BE2C (cell line): ENCODE data around the gene TTC21A.

Source experiments
- DNase-seq: peaks from one replicate; pipeline ENCODE4 v3.0.0-alpha.2; 2020
- H3K27me3 ChIP-seq: fragments of 250-450 bp; sonication (Bioruptor Pico); 2 replicates; pipeline ENCODE4 v1.5.1; 2020; ENCODE audit warnings: mild to moderate bottlenecking
- H3K36me3 ChIP-seq: fragments of 250-450 bp; sonication (Bioruptor Pico); 2 replicates; pipeline ENCODE4 v1.5.1; 2020; ENCODE audit warnings: mild to moderate bottlenecking
- H3K4me1 ChIP-seq: fragments of 250-450 bp; sonication (Bioruptor Pico); 2 replicates; pipeline ENCODE4 v1.5.1; 2020
- H3K4me3 ChIP-seq: 2 replicates; pipeline ENCODE4 v1.5.1; 2011; ENCODE audit warnings: low read depth, low read length
- H3K9me3 ChIP-seq: fragments of 250-450 bp; sonication (Bioruptor Pico); 2 replicates; pipeline ENCODE4 v1.5.1; 2020
- TF ChIP-seq, protein P1 (sequence below): IDR thresholded peaks from 2 replicates; pipeline ENCODE4 v1.5.1; 2012; ENCODE audit warnings: mild to moderate bottlenecking, low read depth, low read length

TTC21A gene

GRCh38 chr3:39130693-39131265 is 23.3 kb downstream of the TTC21A start:
- Histone ChIP-seq H3K4me3 (no peak overlapping the region), H3K4me1 (no peaks in the 10 kb centered on the region), H3K27me3 (no peaks in the 10 kb centered on the region), H3K9me3 (no peaks in the 10 kb centered on the region), H3K36me3 (no peaks in the 10 kb centered on the region)
- DNase-seq: no peak
- TF ChIP-seq, protein P1, sequence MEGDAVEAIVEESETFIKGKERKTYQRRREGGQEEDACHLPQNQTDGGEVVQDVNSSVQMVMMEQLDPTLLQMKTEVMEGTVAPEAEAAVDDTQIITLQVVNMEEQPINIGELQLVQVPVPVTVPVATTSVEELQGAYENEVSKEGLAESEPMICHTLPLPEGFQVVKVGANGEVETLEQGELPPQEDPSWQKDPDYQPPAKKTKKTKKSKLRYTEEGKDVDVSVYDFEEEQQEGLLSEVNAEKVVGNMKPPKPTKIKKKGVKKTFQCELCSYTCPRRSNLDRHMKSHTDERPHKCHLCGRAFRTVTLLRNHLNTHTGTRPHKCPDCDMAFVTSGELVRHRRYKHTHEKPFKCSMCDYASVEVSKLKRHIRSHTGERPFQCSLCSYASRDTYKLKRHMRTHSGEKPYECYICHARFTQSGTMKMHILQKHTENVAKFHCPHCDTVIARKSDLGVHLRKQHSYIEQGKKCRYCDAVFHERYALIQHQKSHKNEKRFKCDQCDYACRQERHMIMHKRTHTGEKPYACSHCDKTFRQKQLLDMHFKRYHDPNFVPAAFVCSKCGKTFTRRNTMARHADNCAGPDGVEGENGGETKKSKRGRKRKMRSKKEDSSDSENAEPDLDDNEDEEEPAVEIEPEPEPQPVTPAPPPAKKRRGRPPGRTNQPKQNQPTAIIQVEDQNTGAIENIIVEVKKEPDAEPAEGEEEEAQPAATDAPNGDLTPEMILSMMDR: no peak

- Histone ChIP-seq H3K4me3 (no peak overlapping the region), H3K27me3 (no peaks in the 10 kb centered on the region), H3K9me3 (no peaks in the 10 kb centered on the region), H3K4me1 (no peaks in the 10 kb centered on the region), H3K36me3 (no peaks in the 10 kb centered on the region)
- DNase-seq: no peak
- TF ChIP-seq, protein P1: no peak
Measured at GRCh38 chr3:39132096-39133092, 24.9 kb downstream of the TTC21A start.

DNA sequence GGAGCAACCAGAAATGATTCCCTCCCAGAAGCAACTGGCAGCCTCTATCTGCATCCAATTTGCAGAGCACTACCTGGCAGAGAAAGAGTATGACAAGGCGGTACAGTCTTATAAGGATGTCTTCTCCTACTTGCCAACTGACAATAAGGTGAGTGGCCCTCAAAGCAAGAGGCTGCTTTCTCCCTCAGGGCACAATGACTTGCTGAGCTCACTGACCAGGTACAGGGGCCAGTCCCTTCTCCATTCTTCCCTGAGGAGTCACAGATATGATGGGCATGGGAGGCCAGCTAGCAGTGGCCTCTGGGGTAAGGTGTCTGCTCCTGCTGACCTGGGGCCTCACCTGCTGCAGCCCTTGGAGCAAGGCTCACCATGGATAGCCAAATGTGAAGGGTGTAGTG is 25.6 kb downstream of the TTC21A start:
- TF ChIP-seq, protein P1: no peak
- H3K36me3 ChIP-seq: no peaks in the 10 kb centered on the region

GRCh38 chr3:39133822-39134221 is 26.3 kb downstream of the TTC21A start:
- no peaks in the 10 kb centered on the region for H3K9me3 ChIP-seq
- H3K4me1 ChIP-seq: no peaks in the 10 kb centered on the region
- TF ChIP-seq, protein P1: no peak
- no peak for DNase-seq
- H3K4me3 ChIP-seq: no peak overlapping the region
- no peaks in the 10 kb centered on the region for H3K36me3 ChIP-seq
- no peaks in the 10 kb centered on the region for H3K27me3 ChIP-seq

More for the DNA sequence above, 25.6 kb downstream of the TTC21A start:
- Histone ChIP-seq H3K9me3 (no peaks in the 10 kb centered on the region), H3K4me1 (no peaks in the 10 kb centered on the region), H3K27me3 (no peaks in the 10 kb centered on the region), H3K4me3 (no peak overlapping the region)
- DNase-seq: no peak

DNA sequence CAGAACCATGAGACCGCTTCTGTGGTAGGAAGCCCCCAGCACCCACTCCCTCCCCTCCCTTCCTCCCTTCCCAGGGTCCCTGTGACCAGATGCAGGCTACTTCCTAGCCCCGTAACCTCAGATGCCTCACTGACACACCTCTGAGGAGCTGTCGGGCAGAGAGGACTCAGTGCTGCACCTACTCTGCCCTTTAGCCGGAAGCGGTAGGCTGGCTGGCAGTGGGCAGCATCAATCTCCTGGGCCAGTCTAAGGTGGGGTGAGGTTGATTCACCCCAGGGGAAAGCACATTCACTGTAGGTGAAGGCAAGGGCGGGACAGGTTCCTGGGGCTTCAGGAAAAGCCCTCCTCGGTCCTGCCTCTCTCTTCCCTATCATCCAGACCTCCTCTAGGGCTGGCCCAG is 26.8 kb downstream of the TTC21A start:
- no peak for DNase-seq
- Histone ChIP-seq H3K27me3 (no peaks in the 10 kb centered on the region), H3K4me1 (no peaks in the 10 kb centered on the region), H3K36me3 (no peaks in the 10 kb centered on the region), H3K9me3 (no peaks in the 10 kb centered on the region), H3K4me3 (no peak overlapping the region)
- TF ChIP-seq, protein P1: no peak
